Fibroblast of pulmonary artery (primary cell): ENCODE measurements around the gene TMEM269.

ENCODE experiments used
- DNase-seq: peaks from one replicate; pipeline ENCODE4 v3.0.0-alpha.2; 2010; ENCODE audit warnings: low read depth
- H3K4me3 ChIP-seq: replicated peaks from 2 replicates; pipeline ENCODE4 v1.5.1; 2011; ENCODE audit warnings: low read depth, mild to moderate bottlenecking, control low read depth, low read length, moderate library complexity
- CTCF ChIP-seq: IDR thresholded peaks from 2 replicates; pipeline ENCODE4 v1.5.1; 2011; ENCODE audit warnings: mild to moderate bottlenecking, control low read depth, low read length, inconsistent platforms; ENCODE audit errors: missing control alignments

TMEM269 gene

GRCh38 chr1:42820813-42821212 lies 36.0 kb downstream of the TMEM269 start:
- DNase-seq: no peak
- H3K4me3 ChIP-seq: no peak overlapping the region
- no peak for TF ChIP-seq CTCF

DNA sequence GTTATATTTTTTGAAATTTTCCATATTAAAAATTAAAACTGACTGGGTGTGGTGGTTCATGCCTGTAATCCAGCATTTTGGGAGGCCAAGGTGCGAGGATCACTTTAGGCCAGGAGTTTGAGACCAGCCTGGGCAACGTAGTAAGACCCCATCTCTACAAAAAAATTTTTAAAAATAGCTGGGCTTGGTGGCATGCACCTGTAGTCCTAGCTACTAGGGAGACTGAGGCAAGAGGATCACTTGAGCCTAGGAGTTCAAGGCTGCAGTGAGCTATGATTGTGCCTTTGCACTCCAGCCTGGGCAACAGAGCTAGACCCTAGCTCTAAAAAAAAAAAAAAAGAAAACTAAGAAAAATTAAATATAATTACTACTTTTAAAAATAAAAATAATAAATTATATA lies 36.9 kb downstream of the TMEM269 start:
- no peak overlapping the region for H3K4me3 ChIP-seq
- no peak for DNase-seq
- TF ChIP-seq CTCF: no peak

DNA sequence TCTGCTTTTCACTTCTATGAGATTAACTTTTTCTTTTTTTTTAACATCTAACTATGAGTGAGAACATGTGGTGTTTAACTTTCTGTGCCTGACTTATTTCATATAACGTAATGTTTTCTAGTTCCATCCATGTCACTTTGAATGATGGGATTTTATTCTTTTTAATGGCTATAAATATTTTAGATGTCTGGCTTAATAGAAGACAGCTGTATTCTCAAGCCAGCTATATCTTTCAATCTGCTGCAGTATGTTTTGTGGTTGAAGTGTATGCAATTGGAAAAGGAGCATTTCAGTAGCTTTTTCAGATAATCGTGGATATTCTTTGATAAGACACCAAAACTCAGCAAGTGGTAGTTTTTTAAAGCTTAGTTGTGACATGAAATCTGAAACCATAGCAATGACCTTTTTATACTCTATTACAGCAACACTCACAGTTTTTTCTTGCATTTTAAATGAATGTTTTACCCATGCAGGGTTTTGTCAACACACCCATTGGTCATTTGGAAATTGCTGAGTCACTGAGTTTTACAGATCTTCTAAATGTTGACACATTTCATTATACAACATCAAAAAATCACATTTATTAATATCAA lies 38.1 kb downstream of the TMEM269 start:
- DNase-seq: peak; percentile 55
- no peak for TF ChIP-seq CTCF
- no peak overlapping the region for H3K4me3 ChIP-seq

GRCh38 chr1:42824481-42825035 lies 39.8 kb downstream of the TMEM269 start:
- TF ChIP-seq CTCF: no peak
- H3K4me3 ChIP-seq: no peak overlapping the region
- no peak for DNase-seq

DNA sequence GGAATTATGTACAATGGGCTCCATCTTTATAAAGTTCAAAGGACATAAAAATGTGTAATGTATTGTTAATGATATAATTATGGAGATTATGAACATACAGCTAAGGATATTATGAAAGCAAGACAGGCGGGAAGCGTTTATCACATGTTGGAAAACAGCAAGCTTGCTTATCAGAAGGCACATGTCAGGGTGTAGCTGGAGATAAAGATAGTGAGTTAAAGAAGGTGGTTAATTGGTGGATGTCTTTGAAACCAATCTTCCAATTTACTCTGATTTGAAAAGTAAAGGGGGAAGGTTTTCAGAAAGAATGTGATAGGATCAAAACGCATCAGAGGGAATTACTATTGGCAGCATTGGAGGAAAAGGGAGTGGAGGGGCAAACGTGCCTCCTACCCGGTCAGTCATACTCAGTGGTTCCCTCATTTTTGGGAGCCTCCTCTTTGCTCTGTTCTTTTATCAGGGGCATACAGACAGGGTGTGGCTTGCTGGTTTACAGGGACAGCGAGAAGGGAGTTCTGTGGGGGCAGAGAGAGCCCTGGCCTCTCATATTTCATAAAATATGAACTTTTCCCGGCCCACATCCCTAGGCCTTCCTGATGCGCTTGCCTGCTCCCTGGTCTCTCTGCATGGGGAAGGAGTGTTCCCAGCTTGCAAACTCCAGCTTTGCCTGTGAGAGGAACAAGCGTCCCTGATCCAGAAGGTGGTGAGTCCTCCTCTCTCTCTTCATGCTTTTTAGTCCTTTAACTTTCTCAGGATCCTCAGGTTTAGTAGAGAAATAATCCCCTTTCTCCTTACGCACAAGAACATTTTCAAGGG lies 40.5 kb downstream of the TMEM269 start:
- no peak for TF ChIP-seq CTCF
- no peak for DNase-seq
- no peak overlapping the region for H3K4me3 ChIP-seq

DNA sequence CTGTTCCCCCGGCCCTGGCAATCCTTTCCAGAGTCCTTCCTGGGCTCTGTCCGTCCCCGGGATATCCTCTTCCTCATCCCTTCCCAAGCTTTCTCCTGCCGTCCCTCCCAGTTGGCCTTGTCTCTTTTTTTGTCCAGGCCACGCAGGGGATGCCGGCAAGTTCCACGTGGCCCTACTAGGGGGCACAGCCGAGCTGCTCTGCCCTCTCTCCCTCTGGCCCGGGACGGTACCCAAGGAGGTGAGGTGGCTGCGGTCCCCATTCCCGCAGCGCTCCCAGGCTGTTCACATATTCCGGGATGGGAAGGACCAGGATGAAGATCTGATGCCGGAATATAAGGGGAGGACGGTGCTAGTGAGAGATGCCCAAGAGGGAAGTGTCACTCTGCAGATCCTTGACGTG lies 45.8 kb downstream of the TMEM269 start:
- TF ChIP-seq CTCF: no peak
- DNase-seq: no peak
- no peak overlapping the region for H3K4me3 ChIP-seq

GRCh38 chr1:42831273-42831672 lies 46.5 kb downstream of the TMEM269 start:
- H3K4me3 ChIP-seq: no peak overlapping the region
- no peak for DNase-seq
- TF ChIP-seq CTCF: no peak
